GM19239 (cell line): ENCODE measurements around the gene DDX50.
"Not testable (repeated sequence)": the region's sequence is repeated elsewhere in the genome, so short reads cannot be mapped to it uniquely, and the experiment has no call there.

Experiments used
- DNase-seq: peaks from one replicate; pipeline ENCODE4 v3.0.0; 2011; ENCODE audit warnings: low spot score; ENCODE audit not compliant: insufficient read length
- FAIRE-seq: peaks from 2 replicates; lab custom pipeline; 2011; peaks lifted over from hg19 to GRCh38; lab: Jason Lieb, UNC

The DDX50 gene

DNA sequence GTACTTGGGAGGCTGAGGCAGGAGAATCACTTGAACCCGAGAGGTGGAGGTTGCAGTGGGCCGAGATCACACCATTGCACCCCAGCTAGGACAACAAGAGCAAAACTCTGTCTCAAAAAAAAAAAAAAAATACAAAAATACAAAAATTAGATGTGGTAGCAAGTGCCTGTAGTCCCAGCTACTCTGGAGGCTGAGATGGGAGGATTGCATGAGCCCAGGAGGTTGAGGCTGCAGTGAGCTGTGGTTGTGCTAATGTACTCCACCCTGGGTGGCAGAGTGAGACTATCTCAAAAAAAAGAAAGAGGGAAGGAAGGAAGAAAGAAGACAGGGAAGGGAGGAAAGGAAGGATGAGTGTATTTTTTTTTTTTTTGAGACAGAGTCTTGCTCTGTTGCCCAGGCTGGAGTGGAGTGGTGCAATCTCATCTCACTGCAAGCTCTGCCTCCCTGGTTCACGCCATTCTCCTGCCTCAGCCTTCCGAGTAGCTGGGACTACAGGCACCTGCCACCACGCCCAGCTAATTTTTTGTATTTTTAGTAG, 74.9 kb downstream of the DDX50 start:
- FAIRE-seq, DNase-seq: not testable (repeated sequence)

DNA sequence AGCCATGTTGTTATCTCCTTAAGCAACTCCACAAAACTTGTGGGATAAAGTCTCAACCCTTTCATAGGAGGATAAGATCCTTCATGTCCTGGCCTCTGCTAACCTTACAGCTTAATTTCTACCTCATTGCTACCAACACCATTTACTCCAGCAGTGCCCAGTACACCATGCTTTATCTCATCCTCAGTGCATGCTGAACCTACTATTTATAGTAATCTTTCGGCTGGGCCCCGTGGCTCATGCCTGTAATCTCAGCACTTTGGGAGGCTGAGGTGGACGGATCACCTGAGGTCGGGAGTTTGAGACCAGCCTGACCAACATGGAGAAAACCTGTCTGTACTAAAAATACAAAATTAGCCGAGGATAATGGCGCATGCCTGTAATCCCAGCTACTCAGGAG, 78.6 kb downstream of the DDX50 start:
- DNase-seq, FAIRE-seq: not testable (repeated sequence)

DNA sequence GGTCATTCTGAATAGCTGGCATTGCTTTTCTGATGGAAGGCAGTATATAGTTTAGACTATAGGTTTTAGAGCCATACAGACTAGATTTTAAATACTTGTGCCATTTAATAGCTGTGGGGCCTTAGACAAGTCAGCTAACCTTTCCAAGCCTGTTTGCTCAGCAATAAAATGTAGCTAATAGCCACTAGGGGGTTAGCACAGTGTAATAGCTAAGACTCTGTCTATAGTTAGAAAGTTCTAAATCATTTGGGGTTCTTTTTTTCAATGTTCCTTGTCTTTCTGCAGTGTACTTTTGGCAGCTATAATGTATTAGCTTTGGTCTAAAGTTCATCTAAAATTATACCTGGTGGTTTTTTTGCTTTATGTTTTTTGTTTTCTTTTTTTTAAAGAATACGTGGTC, 80.0 kb downstream of the DDX50 start:
- DNase-seq (no peak), FAIRE-seq (no peak)

DNA sequence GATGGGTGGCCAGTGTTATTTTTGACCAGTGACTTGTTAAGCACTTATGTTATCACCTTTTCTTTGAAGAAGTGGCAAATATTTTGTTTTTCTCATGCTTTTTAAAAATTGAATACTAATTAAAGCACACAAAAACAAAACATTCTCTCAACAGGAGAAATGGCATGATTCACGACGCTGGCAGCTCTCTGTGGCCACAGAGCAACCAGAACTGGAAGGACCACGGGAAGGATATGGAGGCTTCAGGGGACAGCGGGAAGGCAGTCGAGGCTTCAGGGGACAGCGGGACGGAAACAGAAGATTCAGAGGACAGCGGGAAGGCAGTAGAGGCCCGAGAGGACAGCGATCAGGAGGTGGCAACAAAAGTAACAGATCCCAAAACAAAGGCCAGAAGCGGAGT, 81.3 kb downstream of the DDX50 start:
- no peak for FAIRE-seq
- no peak for DNase-seq

DNA sequence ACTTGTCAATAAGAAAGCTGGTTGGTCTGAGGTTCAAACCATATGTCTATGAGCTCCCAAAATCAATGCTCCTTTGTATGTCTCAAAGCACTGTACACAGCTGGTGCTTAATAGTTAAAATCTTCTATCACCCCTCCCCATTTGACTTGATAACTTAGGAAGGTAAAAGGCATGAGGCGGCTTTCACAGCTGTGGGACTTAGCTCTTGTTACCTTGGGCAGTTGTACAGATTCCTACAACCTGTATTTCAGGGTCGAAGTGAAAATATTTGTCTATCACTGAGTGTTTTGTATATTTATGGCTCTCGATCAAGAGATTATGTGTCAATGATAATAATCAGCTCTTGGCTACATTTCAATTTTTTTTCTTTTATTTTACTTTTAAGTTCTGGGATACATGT, 86.5 kb downstream of the DDX50 start:
- FAIRE-seq: no peak
- DNase-seq: no peak

DNA sequence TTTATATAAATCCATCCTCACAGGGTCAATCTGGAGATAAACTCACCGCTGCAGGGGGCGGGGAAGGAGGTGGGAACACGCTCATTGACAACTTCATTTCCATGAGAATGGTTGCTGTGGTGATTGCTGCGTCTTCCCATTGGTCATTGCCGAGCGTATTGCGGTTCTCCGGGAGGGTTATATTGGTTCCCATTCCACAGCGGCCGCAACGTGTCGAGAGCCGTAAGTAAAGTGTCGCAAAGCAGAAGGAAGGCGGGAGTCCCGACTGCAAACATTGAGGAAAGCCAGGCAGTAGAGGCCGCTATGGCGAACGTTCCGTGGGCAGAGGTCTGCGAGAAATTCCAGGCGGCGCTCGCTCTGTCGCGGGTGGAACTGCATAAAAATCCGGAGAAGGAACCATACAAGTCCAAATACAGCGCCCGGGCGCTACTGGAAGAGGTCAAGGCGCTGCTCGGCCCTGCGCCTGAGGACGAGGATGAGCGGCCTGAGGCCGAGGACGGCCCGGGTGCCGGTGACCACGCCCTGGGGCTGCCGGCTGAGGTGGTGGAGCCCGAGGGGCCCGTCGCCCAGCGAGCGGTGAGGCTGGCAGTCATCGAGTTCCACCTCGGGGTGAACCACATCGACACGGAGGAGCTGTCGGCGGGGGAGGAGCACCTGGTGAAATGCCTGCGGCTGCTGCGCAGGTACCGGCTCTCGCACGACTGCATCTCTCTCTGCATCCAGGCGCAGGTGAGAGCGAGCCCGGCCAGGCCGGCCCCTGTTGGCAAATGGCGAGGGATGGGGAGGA, 87.6 kb downstream of the DDX50 start, which contains the start of gene KIFBP:
Gene KIFBP (plus strand): TSS at position 274 of the 787 bp plus-strand sequence. CDS start 30 bp downstream, at position 304.
- FAIRE-seq: peak; percentile 98
- DNase-seq: peak; percentile 80

DNA sequence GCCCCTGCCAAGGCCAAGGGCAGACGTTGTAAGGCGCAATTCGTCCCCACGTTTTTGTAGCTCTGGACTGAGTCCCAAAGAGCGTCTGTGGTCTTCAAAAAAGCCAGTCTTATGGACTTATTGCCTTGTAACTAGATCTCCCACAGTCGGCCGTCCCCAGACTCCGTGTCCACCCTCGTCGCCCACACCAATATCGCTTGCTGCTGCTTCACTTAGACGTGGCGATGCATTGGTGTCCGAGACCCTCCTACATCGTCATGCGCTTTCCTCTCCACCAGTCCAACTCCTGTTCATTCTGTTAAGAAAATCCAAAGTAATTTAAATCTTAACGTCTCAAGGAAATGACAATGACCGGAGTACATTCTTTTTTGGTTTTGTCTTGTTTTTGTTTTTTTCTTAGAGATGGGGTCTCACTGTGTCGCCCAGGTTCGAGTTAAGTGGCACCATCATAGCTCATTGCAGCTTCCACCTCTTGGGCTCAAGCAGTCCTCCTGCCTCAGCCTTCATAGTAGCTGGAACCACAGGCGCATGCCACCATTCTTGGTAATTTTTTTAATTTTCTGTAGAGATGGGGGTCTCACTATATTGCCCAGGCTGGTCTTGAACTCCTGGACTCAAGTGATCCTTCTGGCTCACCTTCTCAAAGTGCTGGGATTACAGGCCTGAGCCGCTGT, 88.3 kb downstream of the DDX50 start:
- FAIRE-seq: peak; percentile 23
- no peak for DNase-seq

DNA sequence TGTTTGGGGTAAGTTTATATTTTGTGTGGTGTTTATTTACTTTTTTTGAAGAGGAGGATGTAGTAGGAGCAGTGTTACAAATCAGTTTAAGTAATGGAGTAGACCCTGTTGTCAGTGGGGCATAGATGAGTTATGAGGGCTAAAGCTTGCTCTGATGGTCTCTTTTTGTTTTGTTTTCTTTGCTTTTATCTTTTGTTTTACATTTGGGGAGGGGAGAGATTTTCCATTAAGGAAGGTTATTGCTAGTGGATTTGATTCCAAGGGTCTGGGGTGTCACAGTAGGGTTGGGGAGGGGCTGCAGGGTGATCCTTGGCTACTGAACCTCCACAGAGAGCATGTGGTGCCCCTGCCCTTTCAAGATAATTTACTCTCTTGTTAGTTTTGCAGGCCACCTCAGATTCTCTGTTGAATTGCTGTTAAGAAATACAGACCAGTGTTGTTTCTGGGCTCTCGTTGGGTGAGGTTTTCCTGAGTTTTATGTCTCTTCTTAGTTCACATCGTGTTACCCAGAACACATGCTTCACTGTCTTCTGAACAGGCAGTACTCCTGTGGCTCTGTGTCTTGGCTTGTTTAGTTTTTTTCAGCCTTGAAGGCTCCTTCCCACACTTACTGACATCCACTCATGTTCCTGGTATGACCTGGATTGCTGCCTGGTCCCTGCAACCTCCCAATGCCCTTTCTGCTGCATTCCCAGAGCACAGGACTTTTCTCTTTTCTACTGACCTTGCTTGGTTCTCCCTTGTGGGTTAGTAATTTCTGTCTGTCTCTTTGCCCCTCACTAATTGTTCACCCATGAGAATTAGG, 91.7 kb downstream of the DDX50 start:
- no peak for FAIRE-seq
- no peak for DNase-seq
